Measurements from ENCODE around the gene JAKMIP1.

GRCh38 chr4:6182376-6183280 is 17.7 kb downstream of the JAKMIP1 start:
- TF ChIP-seq CTCF (IDR thresholded peaks at IDR 0.05) (no peak), POLR2A (IDR thresholded peaks at IDR 0.05) (no peak)
